B cell (primary cell): ENCODE results near the gene SLC38A10. TPM values are rescaled to one million over a fixed set of nuclear protein-coding genes. Genes with fewer than 3 reads are reported as not detected.

Experiments
- ATAC-seq: fragments of 200-7000 bp; cut with Tn5 transposase; one replicate; pipeline ENCODE4 v1.10.0; 2021; ENCODE audit warnings: low read depth, mild to moderate bottlenecking, moderate number of reproducible peaks, moderate library complexity
- CTCF ChIA-PET: fragments of 350-600 bp; sonication (Branson Sonifier 250); formaldehyde crosslinking; loops from one replicate; lab custom pipeline; 2021; ENCODE audit warnings: antibody characterized with exemption, inconsistent platforms; lab: Charles Lee
- POLR2A ChIA-PET: fragments of 350-600 bp; sonication (Branson Sonifier 250); formaldehyde crosslinking; loops from one replicate; lab custom pipeline; 2021; ENCODE audit warnings: antibody characterized with exemption; lab: Charles Lee
- DNase-seq: peaks from one replicate; pipeline ENCODE4 v3.0.0; 2013
- H2AFZ ChIP-seq: 2 replicates; pipeline ENCODE4 v1.6.1; 2012; ENCODE audit warnings: mild to moderate bottlenecking, low read depth, low read length; ENCODE audit not compliant: insufficient read depth, poor library complexity, severe bottlenecking
- H3K27ac ChIP-seq, 2 donors: 1 replicate in 1 of 2; 2 replicates in 1 of 2; pipeline ENCODE4 v1.5.1; 2012 to 2013; ENCODE audit warnings: low read length in 2 of 2, mild to moderate bottlenecking in 2 of 2, moderate library complexity in 1 of 2
- H3K27me3 ChIP-seq, 4 experiments: fragments of 200-600 bp in 1 of 4; sonication (generic) in 1 of 4; replicated peaks in 1 of 4; 1 replicate in 2 of 4; 2 replicates in 2 of 4; pipeline versions ENCODE4 v1.6.1 to v1.7.0; 2013 to 2016; ENCODE audit warnings: low read length in 3 of 4, mild to moderate bottlenecking in 2 of 4, mixed read lengths in 1 of 4, moderate library complexity in 1 of 4; ENCODE audit not compliant: insufficient read depth in 4 of 4, control insufficient read depth in 3 of 4; ENCODE audit errors: control extremely low read depth in 1 of 4
- H3K36me3 ChIP-seq, 2 experiments: replicated peaks in 1 of 2; 1 replicate in 1 of 2; 2 replicates in 1 of 2; pipeline versions ENCODE4 v1.6.1 to v1.7.1; 2013; ENCODE audit warnings: low read length in 1 of 2; ENCODE audit not compliant: insufficient read depth in 2 of 2, control insufficient read depth in 1 of 2; ENCODE audit errors: control extremely low read depth in 1 of 2, extremely low read depth in 1 of 2
- H3K4me1 ChIP-seq, 2 donors: fragments of 200-600 bp in 1 of 2; sonication (generic) in 1 of 2; 1 replicate in 1 of 2; 2 replicates in 1 of 2; pipeline versions ENCODE4 v1.5.1 to v1.6.1; 2013 to 2017; ENCODE audit warnings: low read length in 2 of 2; ENCODE audit not compliant: control insufficient read depth in 2 of 2, insufficient read depth in 2 of 2
- H3K4me2 ChIP-seq: replicated peaks from 2 replicates; pipeline ENCODE3; 2012; ENCODE audit warnings: mild to moderate bottlenecking, low read depth, low read length; ENCODE audit not compliant: poor library complexity, severe bottlenecking
- H3K4me3 ChIP-seq, 5 experiments: fragments of 200-600 bp in 1 of 5; sonication (generic) in 1 of 5; 1 replicate in 3 of 5; 2 replicates in 2 of 5; pipeline versions ENCODE4 v1.5.1 to v1.7.0; 2011 to 2016; ENCODE audit warnings: low read length in 4 of 5, mild to moderate bottlenecking in 4 of 5, low read depth in 2 of 5, control low read depth in 1 of 5, moderate library complexity in 1 of 5; ENCODE audit not compliant: insufficient read depth in 1 of 5; ENCODE audit errors: control extremely low read depth in 1 of 5, extremely low read depth in 1 of 5
- H3K79me2 ChIP-seq: fragments of 200-600 bp; sonication (generic); one replicate; pipeline ENCODE4 v1.6.0; 2016; ENCODE audit warnings: low read length; ENCODE audit not compliant: control insufficient read depth, insufficient read depth
- H3K9ac ChIP-seq: fragments of 200-600 bp; sonication (generic); 2 replicates; pipeline ENCODE4 v1.6.1; 2017; ENCODE audit warnings: mild to moderate bottlenecking, low read length, moderate library complexity
- H3K9me3 ChIP-seq, 3 donors: one replicate each; pipeline versions ENCODE4 v1.6.1 to v1.7.1; 2013; ENCODE audit warnings: low read length in 2 of 3; ENCODE audit not compliant: control insufficient read depth in 2 of 3, insufficient read depth in 1 of 3; ENCODE audit errors: control extremely low read depth in 1 of 3
- H4K20me1 ChIP-seq: 2 replicates; pipeline ENCODE4 v1.6.0; 2012; ENCODE audit warnings: mild to moderate bottlenecking, low read length; ENCODE audit not compliant: insufficient read depth, control insufficient read depth, poor library complexity, severe bottlenecking
- H3K27ac Mint-ChIP-seq: one replicate; pipeline ENCODE4 v1.8.0; 2021; ENCODE audit warnings: mixed read lengths
- H3K27me3 Mint-ChIP-seq: one replicate; pipeline ENCODE4 v1.8.0; 2021; ENCODE audit warnings: mixed read lengths
- H3K4me1 Mint-ChIP-seq: one replicate; pipeline ENCODE4 v1.8.0; 2021; ENCODE audit warnings: mixed read lengths
- H3K4me3 Mint-ChIP-seq: one replicate; pipeline ENCODE4 v1.8.0; 2021; ENCODE audit warnings: mixed read lengths
- H3K9me3 Mint-ChIP-seq: one replicate; pipeline ENCODE4 v1.8.0; 2022; ENCODE audit warnings: mixed read lengths; ENCODE audit not compliant: insufficient read depth
- EZH2 ChIP-seq: IDR thresholded peaks from 2 replicates; pipeline ENCODE4 v1.6.1; 2012; ENCODE audit warnings: borderline replicate concordance, low read depth, mild to moderate bottlenecking, moderate library complexity, low read length; ENCODE audit not compliant: insufficient read depth, poor library complexity, severe bottlenecking
- WGBS: methylation state at CpG from one replicate; pipeline ENCODE4 v1.1.5; 2013; ENCODE audit warnings: missing lambda C conversion rate; ENCODE audit not compliant: insufficient coverage; 5-methylcytosine and 5-hydroxymethylcytosine counted together
- intact Hi-C: fragments of 100-400 bp; cut with micrococcal nuclease; formaldehyde crosslinking; loops from one replicate; pipeline ENCODE4 v1.10.0; 2022
- polyA plus RNA-seq: library from polyadenylated mRNA; depleted of rRNA; stranded (reverse); fragments of >200 nt; gene quantifications from 2 replicates; pipeline ENCODE4 v1.2.3, GENCODE V29; 2012
- total RNA-seq, 2 donors: library from RNA; stranded (reverse); fragments of 120-200 nt in 1 of 2; gene quantifications; 1 replicate in 1 of 2; 2 replicates in 1 of 2; pipeline versions ENCODE4 v1.2.3 to v1.2.4, GENCODE V29; 2013 to 2022
- TF ChIP-seq, protein P1 (sequence below): fragments of 200-600 bp; IDR thresholded peaks from one replicate; pipeline ENCODE4 v1.8.0; 2022; ENCODE audit warnings: antibody characterized with exemption, mild to moderate bottlenecking

The SLC38A10 gene
- total and polyA plus RNA-seq, 2 donors (not counting 1 experiment from before 2014, with no cell fraction given) = 76.1 to 104 TPM

- POLR2A ChIA-PET = no interaction called here
- CTCF ChIA-PET = no interaction called here
- TF ChIP-seq EZH2 = no peak
- TF ChIP-seq, protein P1, sequence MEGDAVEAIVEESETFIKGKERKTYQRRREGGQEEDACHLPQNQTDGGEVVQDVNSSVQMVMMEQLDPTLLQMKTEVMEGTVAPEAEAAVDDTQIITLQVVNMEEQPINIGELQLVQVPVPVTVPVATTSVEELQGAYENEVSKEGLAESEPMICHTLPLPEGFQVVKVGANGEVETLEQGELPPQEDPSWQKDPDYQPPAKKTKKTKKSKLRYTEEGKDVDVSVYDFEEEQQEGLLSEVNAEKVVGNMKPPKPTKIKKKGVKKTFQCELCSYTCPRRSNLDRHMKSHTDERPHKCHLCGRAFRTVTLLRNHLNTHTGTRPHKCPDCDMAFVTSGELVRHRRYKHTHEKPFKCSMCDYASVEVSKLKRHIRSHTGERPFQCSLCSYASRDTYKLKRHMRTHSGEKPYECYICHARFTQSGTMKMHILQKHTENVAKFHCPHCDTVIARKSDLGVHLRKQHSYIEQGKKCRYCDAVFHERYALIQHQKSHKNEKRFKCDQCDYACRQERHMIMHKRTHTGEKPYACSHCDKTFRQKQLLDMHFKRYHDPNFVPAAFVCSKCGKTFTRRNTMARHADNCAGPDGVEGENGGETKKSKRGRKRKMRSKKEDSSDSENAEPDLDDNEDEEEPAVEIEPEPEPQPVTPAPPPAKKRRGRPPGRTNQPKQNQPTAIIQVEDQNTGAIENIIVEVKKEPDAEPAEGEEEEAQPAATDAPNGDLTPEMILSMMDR = no peak
- Mint-ChIP-seq H3K4me3 (no peak overlapping the region), H3K4me1 (no peaks in the 10 kb centered on the region), H3K9me3 (no peaks in the 10 kb centered on the region), H3K27ac (no peak overlapping the region), H3K27me3 (no peaks in the 10 kb centered on the region)
- H3K4me2 ChIP-seq = no peak overlapping the region
- no peak overlapping the region for H3K4me3 ChIP-seq
- DNase-seq (no peak), ATAC-seq (no peak)
- intact Hi-C loops = no loop called here
- H3K27me3 ChIP-seq = no peaks in the 10 kb centered on the region
- H3K79me2 ChIP-seq = no peaks in the 10 kb centered on the region
- 90% methylated on average over 13 of the region's 14 CpGs for WGBS
- no peaks in the 10 kb centered on the region for H3K4me1 ChIP-seq
- no peaks in the 10 kb centered on the region for H3K9me3 ChIP-seq
- H3K9ac ChIP-seq = no peak overlapping the region
- no peaks in the 10 kb centered on the region for H4K20me1 ChIP-seq
- no peak overlapping the region for H2AFZ ChIP-seq
- H3K36me3 ChIP-seq = peaks cover 0 to 13% of the 10 kb centered on the region in 2 experiments
- no peak overlapping the region for H3K27ac ChIP-seq
Observed at GRCh38 chr17:81197409-81197795, 97.7 kb downstream of the SLC38A10 start.

GRCh38 chr17:81196505-81197408, 98.3 kb downstream of the SLC38A10 start:
- no peaks in the 10 kb centered on the region for H3K79me2 ChIP-seq
- no peaks in the 10 kb centered on the region for H3K4me1 ChIP-seq
- H3K9me3 ChIP-seq = no peaks in the 10 kb centered on the region
- H4K20me1 ChIP-seq = no peaks in the 10 kb centered on the region
- intact Hi-C loops = no loop called here
- H3K27me3 Mint-ChIP-seq = no peaks in the 10 kb centered on the region
- WGBS = 90% methylated on average over 43 of the region's 45 CpGs
- H3K36me3 ChIP-seq = peaks cover 0 to 13% of the 10 kb centered on the region in 2 experiments
- POLR2A ChIA-PET = no interaction called here
- no peak overlapping the region for H3K4me3 Mint-ChIP-seq
- no peak overlapping the region for H3K4me3 ChIP-seq
- no peak overlapping the region for H3K27ac ChIP-seq
- no peaks in the 10 kb centered on the region for H3K4me1 Mint-ChIP-seq
- no peaks in the 10 kb centered on the region for H3K27me3 ChIP-seq
- H3K9ac ChIP-seq = no peak overlapping the region
- H3K4me2 ChIP-seq = no peak overlapping the region
- no peaks in the 10 kb centered on the region for H3K9me3 Mint-ChIP-seq
- ATAC-seq = no peak
- no peak overlapping the region for H3K27ac Mint-ChIP-seq
- no peak overlapping the region for H2AFZ ChIP-seq
- CTCF ChIA-PET = no interaction called here
- no peak for DNase-seq
- no peak for TF ChIP-seq EZH2
- TF ChIP-seq, protein P1 = no peak
